Fibroblast of lung (primary cell): Measurements from ENCODE around the gene PAK6. TPM values are rescaled to one million over a fixed set of nuclear protein-coding genes. Genes with fewer than 3 reads are reported as not detected.

Experiments used
- DNase-seq, 2 donors: peaks; one replicate each; pipeline versions ENCODE4 v3.0.0 to v3.0.0-alpha.2; 2010; ENCODE audit warnings: low read depth in 2 of 2
- H2AFZ ChIP-seq: 2 replicates; pipeline ENCODE4 v1.5.1; 2012; ENCODE audit warnings: low read length, control low read depth, inconsistent platforms
- H3K27ac ChIP-seq: 2 replicates; pipeline ENCODE4 v1.5.1; 2011; ENCODE audit warnings: low read length, control low read depth; ENCODE audit not compliant: insufficient read depth
- H3K27me3 ChIP-seq: 2 replicates; pipeline ENCODE4 v1.5.1; 2011; ENCODE audit warnings: mild to moderate bottlenecking, low read length; ENCODE audit not compliant: control insufficient read depth, insufficient read depth
- H3K36me3 ChIP-seq: 2 replicates; pipeline ENCODE4 v1.5.1; 2011; ENCODE audit warnings: low read length; ENCODE audit not compliant: control insufficient read depth, insufficient read depth
- H3K4me1 ChIP-seq: 2 replicates; pipeline ENCODE4 v1.5.1; 2011; ENCODE audit warnings: low read length; ENCODE audit not compliant: control insufficient read depth, insufficient read depth; ENCODE audit errors: extremely low read depth
- H3K4me2 ChIP-seq: 2 replicates; pipeline ENCODE4 v1.5.1; 2011; ENCODE audit warnings: low read length, control low read depth; ENCODE audit not compliant: insufficient read depth; ENCODE audit errors: extremely low read depth
- H3K4me3 ChIP-seq, 4 experiments: fragments of 200-600 bp in 1 of 4; sonication (generic) in 1 of 4; replicated peaks in 1 of 4; 2 replicates each; pipeline ENCODE4 v1.5.1; 2011 to 2016; ENCODE audit warnings: low read length in 4 of 4, low read depth in 3 of 4, mild to moderate bottlenecking in 3 of 4, control low read depth in 2 of 4, inconsistent platforms in 1 of 4, mixed read lengths in 1 of 4; ENCODE audit not compliant: insufficient read depth in 1 of 4; ENCODE audit errors: control extremely low read depth in 1 of 4
- H3K79me2 ChIP-seq: 2 replicates; pipeline ENCODE4 v1.5.1; 2012; ENCODE audit warnings: mild to moderate bottlenecking, low read length, inconsistent platforms; ENCODE audit not compliant: control insufficient read depth, insufficient read depth
- H3K9ac ChIP-seq: 2 replicates; pipeline ENCODE4 v1.5.1; 2011; ENCODE audit warnings: mild to moderate bottlenecking, low read length, control low read depth; ENCODE audit not compliant: insufficient read depth
- H3K9me3 ChIP-seq: 2 replicates; pipeline ENCODE4 v1.5.1; 2012; ENCODE audit warnings: low read depth, low read length; ENCODE audit not compliant: control insufficient read depth, insufficient read depth
- H4K20me1 ChIP-seq: 2 replicates; pipeline ENCODE4 v1.5.1; 2011; ENCODE audit warnings: low read length; ENCODE audit not compliant: control insufficient read depth, insufficient read depth; ENCODE audit errors: extremely low read depth
- CTCF ChIP-seq, 2 donors: IDR thresholded peaks in 1 of 2; conservative IDR thresholded peaks in 1 of 2; 1 replicate in 1 of 2; 2 replicates in 1 of 2; pipeline ENCODE4 v1.5.1; 2011 to 2012; ENCODE audit warnings: low read length in 2 of 2, control low read depth in 1 of 2, inconsistent platforms in 1 of 2, low read depth in 1 of 2, mild to moderate bottlenecking in 1 of 2
- EZH2 ChIP-seq: IDR thresholded peaks from 2 replicates; pipeline ENCODE4 v1.5.1; 2012; ENCODE audit warnings: low read length, control low read depth, mild to moderate bottlenecking; ENCODE audit errors: missing control alignments
- polyA plus RNA-seq, 2 donors: library from polyadenylated mRNA; depleted of rRNA in 1 of 2; stranded (reverse) in 1 of 2; unstranded in 1 of 2; fragments of >200 nt; gene quantifications; 2 replicates each; pipeline ENCODE4 v1.2.1, GENCODE V29; 2011 to 2012; ENCODE audit warnings: missing spikeins in 1 of 2
- total RNA-seq: library from RNA; depleted of rRNA; stranded (reverse); fragments of >200 nt; gene quantifications from 2 replicates; pipeline ENCODE4 v1.2.1, GENCODE V29; 2014

PAK6 gene
- total and polyA plus RNA-seq, 2 donors (not counting 1 experiment from before 2014, with no cell fraction given) = 0.03 TPM; not detected in 1

- Histone ChIP-seq H3K27ac (no peak overlapping the region), H3K9ac (no peak overlapping the region), H3K36me3 (peaks cover 2% of the 10 kb centered on the region), H3K27me3 (no peaks in the 10 kb centered on the region), H4K20me1 (no peaks in the 10 kb centered on the region), H3K4me1 (no peaks in the 10 kb centered on the region), H3K79me2 (no peaks in the 10 kb centered on the region), H2AFZ (no peak overlapping the region), H3K9me3 (no peaks in the 10 kb centered on the region), H3K4me2 (no peak overlapping the region), H3K4me3 (no peak overlapping the region)
- DNase-seq = peak; percentile 52 to 80
- TF ChIP-seq CTCF (conservative IDR thresholded peaks at IDR 0.05 in 1 of 2, IDR thresholded peaks at IDR 0.05 in 1 of 2; ENCODE audit: low read depth in 1 of 2, low read length in 2 of 2) = peak; percentile 72 to 80
- no peak for TF ChIP-seq EZH2
Observed at GRCh38 chr15:40217166-40217824, 21.6 kb upstream of the PAK6 start.

GRCh38 chr15:40219801-40220200 lies 19.1 kb upstream of the PAK6 start:
- H2AFZ ChIP-seq = no peak overlapping the region
- no peaks in the 10 kb centered on the region for H3K4me1 ChIP-seq
- no peak overlapping the region for H3K4me3 ChIP-seq
- TF ChIP-seq CTCF (conservative IDR thresholded peaks at IDR 0.05 in 1 of 2, IDR thresholded peaks at IDR 0.05 in 1 of 2; ENCODE audit: low read depth in 1 of 2, low read length in 2 of 2) (no peak), EZH2 (no peak)
- no peak overlapping the region for H3K9ac ChIP-seq
- peaks cover 2% of the 10 kb centered on the region for H3K36me3 ChIP-seq
- no peak overlapping the region for H3K27ac ChIP-seq
- H4K20me1 ChIP-seq = no peaks in the 10 kb centered on the region
- H3K79me2 ChIP-seq = no peaks in the 10 kb centered on the region
- DNase-seq = no peak
- no peak overlapping the region for H3K4me2 ChIP-seq
- H3K27me3 ChIP-seq = no peaks in the 10 kb centered on the region
- no peaks in the 10 kb centered on the region for H3K9me3 ChIP-seq

- H3K79me2 ChIP-seq = no peaks in the 10 kb centered on the region
- no peaks in the 10 kb centered on the region for H3K4me1 ChIP-seq
- no peak overlapping the region for H3K9ac ChIP-seq
- no peak overlapping the region for H3K27ac ChIP-seq
- H4K20me1 ChIP-seq = no peaks in the 10 kb centered on the region
- H3K36me3 ChIP-seq = peaks cover 2% of the 10 kb centered on the region
- H2AFZ ChIP-seq = no peak overlapping the region
- H3K9me3 ChIP-seq = no peaks in the 10 kb centered on the region
- DNase-seq = no peak
- H3K27me3 ChIP-seq = no peaks in the 10 kb centered on the region
- no peak overlapping the region for H3K4me3 ChIP-seq
- TF ChIP-seq EZH2 (no peak), CTCF (conservative IDR thresholded peaks at IDR 0.05 in 1 of 2, IDR thresholded peaks at IDR 0.05 in 1 of 2; ENCODE audit: low read depth in 1 of 2, low read length in 2 of 2) (no peak)
- H3K4me2 ChIP-seq = no peak overlapping the region
Observed at GRCh38 chr15:40222131-40222530, 16.7 kb upstream of the PAK6 start.
